HCT116 (cell line): ENCODE data around the gene CACNB2.

Experiments
- ATF3 ChIP-seq: IDR thresholded peaks from 2 replicates; pipeline ENCODE4 v1.6.1; 2012
- CEBPB ChIP-seq: IDR thresholded peaks from 2 replicates; pipeline ENCODE4 v1.6.1; 2012; ENCODE audit warnings: low read depth
- CTCF ChIP-seq, 3 experiments: fragments of 200-600 bp in 1 of 3; sonication (generic) in 1 of 3; IDR thresholded peaks in 2 of 3; conservative IDR thresholded peaks in 1 of 3; 2 replicates each; pipeline ENCODE4 v1.5.1; 2012 to 2017; ENCODE audit warnings: low read depth in 2 of 3, low read length in 2 of 3, antibody characterized with exemption in 1 of 3, borderline replicate concordance in 1 of 3, control low read depth in 1 of 3, mild to moderate bottlenecking in 1 of 3, mixed read lengths in 1 of 3, mixed run types in 1 of 3, moderate library complexity in 1 of 3; ENCODE audit not compliant: insufficient read depth in 1 of 3
- EZH2 ChIP-seq: fragments of 200-600 bp; sonication (generic); IDR thresholded peaks from 2 replicates; pipeline ENCODE4 v1.6.1; 2017; ENCODE audit warnings: antibody characterized with exemption, mixed run types
- EZH2phosphoT487 ChIP-seq: fragments of 200-600 bp; IDR thresholded peaks from 2 replicates; pipeline ENCODE4 v1.6.1; 2018; ENCODE audit warnings: antibody characterized with exemption, borderline replicate concordance
- JUND ChIP-seq: IDR thresholded peaks from 2 replicates; pipeline ENCODE4 v1.6.1; 2012
- POLR2A ChIP-seq: IDR thresholded peaks from 2 replicates; pipeline ENCODE4 v1.7.0; 2011; ENCODE audit warnings: borderline replicate concordance; ENCODE audit not compliant: insufficient read depth, insufficient read length; ENCODE audit errors: extremely low read depth
- POLR2AphosphoS5 ChIP-seq: IDR thresholded peaks from 2 replicates; pipeline ENCODE4 v1.6.1; 2011; ENCODE audit warnings: mild to moderate bottlenecking, low read depth, low read length, moderate library complexity
- RAD21 ChIP-seq: IDR thresholded peaks from 2 replicates; pipeline ENCODE4 v1.6.1; 2012; ENCODE audit warnings: low read depth, mild to moderate bottlenecking
- SP1 ChIP-seq: IDR thresholded peaks from 2 replicates; pipeline ENCODE4 v1.6.1; 2012; ENCODE audit warnings: low read depth
- SRF ChIP-seq: IDR thresholded peaks from 2 replicates; pipeline ENCODE4 v1.6.1; 2012; ENCODE audit warnings: low read depth
- ZBTB33 ChIP-seq: IDR thresholded peaks from 2 replicates; pipeline ENCODE4 v1.6.1; 2011; ENCODE audit warnings: mild to moderate bottlenecking, low read length, moderate library complexity; ENCODE audit not compliant: insufficient replicate concordance; ENCODE audit errors: extremely low read depth
- ZFX ChIP-seq: fragments of 450-650 bp; IDR thresholded peaks from 2 replicates; pipeline ENCODE4 v1.6.1; 2017
- ZNF274 ChIP-seq: fragments of 200-500 bp; sonication (Bioruptor generic); IDR thresholded peaks from 2 replicates; pipeline ENCODE4 v1.6.1; 2014; ENCODE audit warnings: mild to moderate bottlenecking, low read depth, low read length, inconsistent platforms

- TF ChIP-seq CTCF (IDR thresholded peaks at IDR 0.05 in 2 of 3, conservative IDR thresholded peaks at IDR 0.05 in 1 of 3; ENCODE audit: borderline replicate concordance in 1 of 3, insufficient read depth in 1 of 3, low read depth in 2 of 3, low read length in 2 of 3) = no peak
- TF ChIP-seq POLR2A = no peak
- TF ChIP-seq SRF = no peak
- no peak for TF ChIP-seq CEBPB
- no peak for TF ChIP-seq POLR2AphosphoS5
- TF ChIP-seq EZH2 = no peak
- no peak for TF ChIP-seq JUND
- no peak for TF ChIP-seq ATF3
- TF ChIP-seq EZH2phosphoT487 = no peak
- no peak for TF ChIP-seq SP1
- TF ChIP-seq ZNF274 = no peak
- TF ChIP-seq ZFX = no peak
- no peak for TF ChIP-seq RAD21
- TF ChIP-seq ZBTB33 = no peak
These were observed 431.6 kb downstream of the CACNB2 start for GRCh38 chr10:18571780-18572179.
